Limb (tissue), 2 donors: ENCODE results near the gene MAVS.

Experiments
- DNase-seq, 2 donors: peaks; one replicate each; pipeline ENCODE4 v3.0.0-alpha.2; 2016; ENCODE audit errors: extremely low spot score in 2 of 2

The MAVS gene

GRCh38 chr20:3846740-3847428 lies at the start of gene MAVS:
TSS of gene MAVS (plus strand) at chr20:3846834. CDS start at chr20:3854625, 7,791 bp downstream.
- peak; percentile 85 to 92 for DNase-seq

DNA sequence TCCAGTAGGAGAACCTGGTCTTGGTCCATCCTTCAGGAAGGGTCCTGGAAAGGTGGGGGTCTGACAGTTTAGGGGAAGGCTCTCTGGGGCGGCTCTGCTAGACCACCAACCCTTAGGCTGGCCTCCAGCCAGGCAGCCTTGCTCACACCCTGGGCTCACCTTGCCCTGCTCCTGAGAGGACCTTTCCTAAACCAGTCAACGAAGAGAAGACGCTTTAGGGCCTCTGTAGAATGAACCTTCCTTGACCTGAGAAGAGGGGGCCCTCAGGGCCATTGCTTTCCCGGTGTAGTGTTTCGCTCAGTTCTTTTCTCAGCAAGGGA lies 49.4 kb upstream of the MAVS start:
- peak in 1 of 2 donors; percentile 36 for DNase-seq

GRCh38 chr20:3797592-3798372 lies 48.9 kb upstream of the MAVS start:
- DNase-seq, result no peak

- DNase-seq, result peak in 1 of 2 donors; percentile 27
Measured at GRCh38 chr20:3798373-3798768, 48.3 kb upstream of the MAVS start.

DNA sequence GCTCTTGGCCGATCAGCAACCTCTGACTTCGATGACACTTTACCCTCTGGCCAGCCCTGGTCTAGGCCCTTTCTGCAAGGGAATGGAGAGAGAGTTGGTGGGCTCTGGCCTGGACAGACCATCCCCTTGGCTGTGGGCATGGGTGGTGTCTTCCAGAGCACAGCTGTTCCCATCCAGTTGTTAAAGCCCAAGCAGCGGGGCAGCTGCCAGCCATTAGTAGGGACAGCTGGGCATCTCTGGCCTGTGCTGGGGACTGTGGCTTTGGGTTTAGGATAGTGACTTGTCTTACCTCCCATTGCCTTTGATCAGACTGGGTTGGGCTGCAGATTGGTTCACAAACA lies 47.8 kb upstream of the MAVS start:
- DNase-seq, result peak; percentile 25 to 53

- DNase-seq, result no peak
Measured at GRCh38 chr20:3800256-3800877, 46.3 kb upstream of the MAVS start.

DNA sequence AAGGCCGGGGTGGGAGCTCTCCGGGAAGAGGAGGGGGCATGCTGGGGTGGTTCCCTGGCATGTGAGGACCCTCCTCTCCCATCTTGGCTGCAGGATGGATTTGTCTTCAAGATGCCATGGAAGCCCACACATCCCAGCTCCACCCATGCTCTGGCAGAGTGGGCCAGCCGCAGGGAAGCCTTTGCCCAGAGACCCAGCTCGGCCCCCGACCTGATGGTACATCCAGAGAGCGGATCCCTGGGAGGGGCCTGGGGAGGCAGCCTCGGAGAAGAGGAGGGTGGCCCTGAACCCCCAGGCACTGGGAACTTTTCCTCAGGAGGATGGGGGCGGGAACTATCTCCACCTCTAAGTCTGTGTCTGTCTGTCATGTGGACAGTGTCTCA lies 45.8 kb upstream of the MAVS start:
- no peak for DNase-seq

- DNase-seq, result no peak
Measured at GRCh38 chr20:3801299-3801698, 45.3 kb upstream of the MAVS start.

DNA sequence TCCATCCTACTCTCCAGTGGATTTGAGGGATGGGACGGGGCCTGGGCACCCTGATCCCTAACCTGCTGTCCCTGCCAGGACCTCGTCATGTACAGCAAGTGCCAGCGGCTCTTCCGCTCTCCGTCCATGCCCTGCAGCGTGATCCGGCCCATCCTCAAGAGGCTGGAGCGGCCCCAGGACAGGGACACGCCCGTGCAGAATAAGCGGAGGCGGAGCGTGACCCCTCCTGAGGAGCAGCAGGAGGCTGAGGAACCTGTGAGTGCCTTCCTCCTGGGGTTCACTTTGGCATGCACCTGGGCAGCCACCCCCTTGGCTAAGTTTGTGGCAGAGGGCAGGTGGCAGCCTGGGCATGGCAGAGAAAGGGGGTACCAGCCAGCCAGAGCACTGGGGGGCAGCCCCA lies 44.8 kb upstream of the MAVS start:
- DNase-seq, result no peak

DNA sequence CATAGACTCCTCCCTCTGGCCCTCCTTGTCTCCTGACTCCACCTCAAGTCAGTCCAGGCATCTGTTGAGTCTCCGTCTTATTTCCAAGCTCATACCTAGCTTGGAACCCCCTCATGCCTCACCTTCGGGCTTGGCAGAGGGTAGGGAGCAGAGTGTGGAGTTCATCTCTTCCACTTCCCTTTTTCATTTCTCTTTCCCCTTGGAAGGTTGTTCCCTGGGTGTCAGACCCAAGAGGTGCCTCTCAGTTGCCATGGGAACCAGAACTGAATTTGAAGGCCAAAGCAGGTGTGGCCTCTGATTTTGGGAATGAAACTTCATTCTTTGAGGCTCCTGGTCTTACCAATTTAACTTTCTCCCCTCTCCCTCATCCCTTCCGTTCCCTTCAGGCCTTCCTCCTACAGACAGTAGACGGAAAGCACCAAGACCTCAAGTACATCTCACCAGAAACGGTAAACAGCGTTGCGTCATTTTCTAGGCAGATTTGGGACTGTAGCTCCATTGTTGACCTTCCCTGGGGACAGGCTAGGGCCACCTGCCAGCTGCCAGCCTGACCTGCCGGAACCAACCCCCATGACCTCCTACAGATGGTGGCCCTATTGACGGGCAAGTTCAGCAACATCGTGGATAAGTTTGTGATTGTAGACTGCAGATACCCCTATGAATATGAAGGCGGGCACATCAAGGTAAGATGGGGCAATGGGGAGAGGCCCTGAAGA lies 44.0 kb upstream of the MAVS start:
- DNase-seq, result no peak

DNA sequence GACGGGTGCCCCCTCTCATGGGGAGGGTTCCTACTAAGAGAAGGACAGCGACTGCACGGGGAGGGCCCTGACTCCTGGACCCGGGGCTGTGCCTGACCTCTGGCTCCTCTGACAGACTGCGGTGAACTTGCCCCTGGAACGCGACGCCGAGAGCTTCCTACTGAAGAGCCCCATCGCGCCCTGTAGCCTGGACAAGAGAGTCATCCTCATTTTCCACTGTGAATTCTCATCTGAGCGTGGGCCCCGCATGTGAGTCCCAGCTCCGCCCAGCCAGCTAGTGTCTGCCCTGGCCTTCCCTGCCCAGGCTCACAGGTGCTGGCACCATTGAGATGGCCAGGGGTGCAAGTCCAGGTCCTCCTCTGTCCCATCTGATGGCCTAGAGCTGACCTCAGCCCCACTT lies 43.3 kb upstream of the MAVS start:
- no peak for DNase-seq

- no peak for DNase-seq
Measured at GRCh38 chr20:3803854-3804253, 42.8 kb upstream of the MAVS start.

GRCh38 chr20:3804254-3804751 lies 42.3 kb upstream of the MAVS start:
- no peak for DNase-seq

GRCh38 chr20:3804781-3805180 lies 41.9 kb upstream of the MAVS start:
- DNase-seq, result no peak

GRCh38 chr20:3808544-3808943 lies 38.1 kb upstream of the MAVS start:
- no peak for DNase-seq

- DNase-seq, result peak; percentile 93 to 97
Measured at GRCh38 chr20:3811467-3812258, 35.0 kb upstream of the MAVS start.

DNA sequence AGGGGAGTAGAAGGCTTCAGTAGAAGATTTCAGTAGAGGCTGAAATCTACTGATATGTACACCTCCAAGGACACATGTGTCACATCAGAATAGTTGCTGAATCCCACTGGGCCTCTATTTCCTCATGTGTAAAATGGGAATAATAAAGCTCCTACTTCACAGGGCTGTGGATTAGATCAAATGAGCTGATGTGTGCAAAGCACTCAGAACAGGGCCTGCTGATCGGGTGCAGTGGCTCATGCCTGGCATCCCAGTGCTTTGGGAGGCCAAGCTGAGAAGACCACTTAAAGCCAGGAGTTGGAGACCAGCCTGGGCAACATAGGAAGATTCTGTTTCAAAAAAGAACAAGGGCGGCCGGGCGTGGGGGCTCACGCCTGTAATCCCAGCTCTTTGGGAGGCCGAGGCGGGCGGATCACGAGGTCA lies 34.4 kb upstream of the MAVS start:
- DNase-seq, result peak in 1 of 2 donors; percentile 27

GRCh38 chr20:3812975-3813847 lies 33.4 kb upstream of the MAVS start:
- peak in 1 of 2 donors; percentile 28 for DNase-seq

GRCh38 chr20:3813848-3814581 lies 32.6 kb upstream of the MAVS start:
- peak in 1 of 2 donors; percentile 33 for DNase-seq
